HCT116 (cell line): Measurements from ENCODE around the gene ARFRP1.

ENCODE experiments used
- CEBPB ChIP-seq: IDR thresholded peaks from 2 replicates; pipeline ENCODE4 v1.6.1; 2012; ENCODE audit warnings: low read depth
- CTCF ChIP-seq, 3 experiments: fragments of 200-600 bp in 1 of 3; sonication (generic) in 1 of 3; IDR thresholded peaks in 2 of 3; conservative IDR thresholded peaks in 1 of 3; 2 replicates each; pipeline ENCODE4 v1.5.1; 2012 to 2017; ENCODE audit warnings: low read depth in 2 of 3, low read length in 2 of 3, antibody characterized with exemption in 1 of 3, borderline replicate concordance in 1 of 3, control low read depth in 1 of 3, mild to moderate bottlenecking in 1 of 3, mixed read lengths in 1 of 3, mixed run types in 1 of 3, moderate library complexity in 1 of 3; ENCODE audit not compliant: insufficient read depth in 1 of 3
- POLR2A ChIP-seq: IDR thresholded peaks from 2 replicates; pipeline ENCODE4 v1.7.0; 2011; ENCODE audit warnings: borderline replicate concordance; ENCODE audit not compliant: insufficient read depth, insufficient read length; ENCODE audit errors: extremely low read depth
- POLR2AphosphoS5 ChIP-seq: IDR thresholded peaks from 2 replicates; pipeline ENCODE4 v1.6.1; 2011; ENCODE audit warnings: mild to moderate bottlenecking, low read depth, low read length, moderate library complexity
- TF ChIP-seq, protein P1 (sequence below): IDR thresholded peaks from 2 replicates; pipeline ENCODE4 v1.6.1; 2011; ENCODE audit warnings: mild to moderate bottlenecking, low read length, moderate library complexity; ENCODE audit not compliant: insufficient replicate concordance; ENCODE audit errors: extremely low read depth

DNA sequence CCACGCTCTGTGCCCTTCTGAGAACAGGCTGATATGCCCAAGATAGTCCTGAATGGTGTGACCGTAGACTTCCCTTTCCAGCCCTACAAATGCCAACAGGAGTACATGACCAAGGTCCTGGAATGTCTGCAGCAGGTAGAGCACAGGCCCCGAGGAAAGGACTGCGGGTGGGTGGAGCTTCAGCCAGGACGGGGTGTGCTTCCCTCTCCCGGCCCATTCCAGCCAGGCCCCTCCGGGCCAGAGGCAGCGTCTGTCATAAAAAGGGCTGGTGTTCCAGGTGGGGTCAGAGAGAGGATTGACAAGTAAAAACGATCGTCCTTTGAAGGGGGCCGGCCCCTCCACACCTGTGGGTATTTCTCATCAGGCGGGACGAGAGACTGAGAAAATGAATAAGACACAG lies 48.4 kb downstream of the ARFRP1 start:
- TF ChIP-seq CEBPB (no peak), CTCF (IDR thresholded peaks at IDR 0.05 in 2 of 3, conservative IDR thresholded peaks at IDR 0.05 in 1 of 3; ENCODE audit: borderline replicate concordance in 1 of 3, insufficient read depth in 1 of 3, low read depth in 2 of 3, low read length in 2 of 3) (no peak), POLR2A (no peak), POLR2AphosphoS5 (no peak)
- TF ChIP-seq, protein P1, sequence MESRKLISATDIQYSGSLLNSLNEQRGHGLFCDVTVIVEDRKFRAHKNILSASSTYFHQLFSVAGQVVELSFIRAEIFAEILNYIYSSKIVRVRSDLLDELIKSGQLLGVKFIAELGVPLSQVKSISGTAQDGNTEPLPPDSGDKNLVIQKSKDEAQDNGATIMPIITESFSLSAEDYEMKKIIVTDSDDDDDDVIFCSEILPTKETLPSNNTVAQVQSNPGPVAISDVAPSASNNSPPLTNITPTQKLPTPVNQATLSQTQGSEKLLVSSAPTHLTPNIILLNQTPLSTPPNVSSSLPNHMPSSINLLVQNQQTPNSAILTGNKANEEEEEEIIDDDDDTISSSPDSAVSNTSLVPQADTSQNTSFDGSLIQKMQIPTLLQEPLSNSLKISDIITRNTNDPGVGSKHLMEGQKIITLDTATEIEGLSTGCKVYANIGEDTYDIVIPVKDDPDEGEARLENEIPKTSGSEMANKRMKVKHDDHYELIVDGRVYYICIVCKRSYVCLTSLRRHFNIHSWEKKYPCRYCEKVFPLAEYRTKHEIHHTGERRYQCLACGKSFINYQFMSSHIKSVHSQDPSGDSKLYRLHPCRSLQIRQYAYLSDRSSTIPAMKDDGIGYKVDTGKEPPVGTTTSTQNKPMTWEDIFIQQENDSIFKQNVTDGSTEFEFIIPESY, result no peak
